HepG2 (cell line): ENCODE results near the gene ZBTB17. TPM values are rescaled to one million over a fixed set of nuclear protein-coding genes. Genes with fewer than 3 reads are reported as not detected.

Experiments used
- ATAC-seq: fragments of 200-7000 bp; cut with Tn5 transposase; 3 replicates; pipeline ENCODE4 v1.9.1; 2020; ENCODE audit warnings: mild to moderate bottlenecking, moderate library complexity
- BruUV-seq: library from RNA; stranded (reverse); fragments of 400-500 nt; replicated peaks from 2 replicates; lab custom pipeline; 2021; lab: Mats Ljungman, UMichigan
- CTCF ChIA-PET: fragments of 300-600 bp; formaldehyde crosslinking; extraction: SDS; loops from one replicate; lab custom pipeline; 2021; ENCODE audit warnings: low total read pairs, inconsistent platforms, low intra/inter-chr PET ratio; lab: Yijun Ruan, JAX
- POLR2A ChIA-PET: fragments of 350-600 bp; sonication (Branson Sonifier 250); formaldehyde crosslinking; loops from one replicate; lab custom pipeline; 2020; ENCODE audit warnings: antibody characterized with exemption, inconsistent platforms; lab: Yijun Ruan, JAX
- DNase-seq: peaks from one replicate; pipeline ENCODE4 v3.0.0-alpha.2; 2015; ENCODE audit warnings: low spot score
- FAIRE-seq: peaks from 3 replicates; lab custom pipeline; 2011; peaks lifted over from hg19 to GRCh38; lab: Jason Lieb, UNC
- H2AFZ ChIP-seq: one replicate; pipeline ENCODE4 v1.6.1; 2011; ENCODE audit warnings: low read length, inconsistent platforms
- H3K27ac ChIP-seq: fragments of 300-600 bp; 3 replicates; pipeline ENCODE4 v1.8.0; 2011; ENCODE audit warnings: mixed run types, mild to moderate bottlenecking, mixed read lengths, low read length, inconsistent platforms; ENCODE audit not compliant: insufficient read depth; ENCODE audit errors: extremely low read length
- H3K27me3 ChIP-seq, 2 experiments: fragments of 200-600 bp in 1 of 2; 2 replicates in 1 of 2; 3 replicates in 1 of 2; pipeline versions ENCODE4 v1.6.0 to v1.8.0; 2011; ENCODE audit warnings: low read length in 2 of 2, mild to moderate bottlenecking in 2 of 2, moderate library complexity in 2 of 2, inconsistent platforms in 1 of 2; ENCODE audit not compliant: insufficient read depth in 2 of 2, control insufficient read depth in 1 of 2
- H3K36me3 ChIP-seq, 2 experiments: fragments of 200-600 bp in 1 of 2; replicated peaks in 1 of 2; 2 replicates in 1 of 2; 3 replicates in 1 of 2; pipeline versions ENCODE4 v1.5.1 to v1.8.0; 2011; ENCODE audit warnings: low read length in 2 of 2, inconsistent platforms in 1 of 2; ENCODE audit not compliant: insufficient read depth in 2 of 2, control insufficient read depth in 1 of 2
- H3K4me1 ChIP-seq: 2 replicates; pipeline ENCODE4 v1.5.1; 2012; ENCODE audit warnings: low read length, inconsistent platforms; ENCODE audit not compliant: insufficient read depth
- H3K4me2 ChIP-seq: 2 replicates; pipeline ENCODE4 v1.6.0; 2011; ENCODE audit warnings: low read depth, low read length, inconsistent platforms
- H3K4me3 ChIP-seq, 3 experiments: fragments of 200-600 bp in 1 of 3; sonication (generic), shearing (Covaris generic) in 1 of 3; replicated peaks in 1 of 3; 2 replicates each; pipeline ENCODE4 v1.5.1; 2011 to 2016; ENCODE audit warnings: low read length in 3 of 3, inconsistent platforms in 2 of 3, low read depth in 2 of 3, mild to moderate bottlenecking in 2 of 3, control low read depth in 1 of 3, mixed read lengths in 1 of 3; ENCODE audit not compliant: insufficient read depth in 1 of 3
- H3K79me2 ChIP-seq: one replicate; pipeline ENCODE4 v1.6.1; 2011; ENCODE audit warnings: low read length, inconsistent platforms; ENCODE audit not compliant: insufficient read depth
- H3K9ac ChIP-seq: 2 replicates; pipeline ENCODE4 v1.6.0; 2011; ENCODE audit warnings: mild to moderate bottlenecking, low read depth, low read length, inconsistent platforms; ENCODE audit not compliant: insufficient read depth
- H3K9me3 ChIP-seq: 2 replicates; pipeline ENCODE4 v1.5.1; 2012; ENCODE audit warnings: mild to moderate bottlenecking, low read length
- H4K20me1 ChIP-seq: 2 replicates; pipeline ENCODE4 v1.6.0; 2011; ENCODE audit warnings: inconsistent platforms, mild to moderate bottlenecking, low read length, moderate library complexity; ENCODE audit not compliant: insufficient read depth
- ESRRA ChIP-seq: sonication (generic); formaldehyde crosslinking; IDR thresholded peaks from 2 replicates; pipeline ENCODE4 v1.5.1; 2020; ENCODE audit warnings: mild to moderate bottlenecking, low read depth, missing genetic modification reagents
- FOXJ3 ChIP-seq: sonication (generic); formaldehyde crosslinking; IDR thresholded peaks from 2 replicates; pipeline ENCODE4 v1.4.0; 2020; ENCODE audit warnings: missing genetic modification reagents, mild to moderate bottlenecking, borderline replicate concordance
- FOXK1 ChIP-seq: sonication (generic); formaldehyde crosslinking; IDR thresholded peaks from 2 replicates; pipeline ENCODE4 v1.4.0; 2020; ENCODE audit warnings: low read depth, missing genetic modification reagents, borderline replicate concordance
- ISX ChIP-seq: sonication (generic); formaldehyde crosslinking; conservative IDR thresholded peaks from 2 replicates; pipeline ENCODE4 v1.5.0; 2020; ENCODE audit warnings: missing genetic modification reagents
- MIXL1 ChIP-seq: IDR thresholded peaks from 2 replicates; pipeline ENCODE4 v1.6.1; 2016
- NPAS2 ChIP-seq: sonication (generic); formaldehyde crosslinking; IDR thresholded peaks from 2 replicates; pipeline ENCODE4 v1.8.0; 2022; ENCODE audit warnings: mild to moderate bottlenecking, missing genetic modification reagents, borderline replicate concordance
- SMAD1 ChIP-seq: sonication (generic); formaldehyde crosslinking; IDR thresholded peaks from 2 replicates; pipeline ENCODE4 v1.4.0; 2020; ENCODE audit warnings: missing genetic modification reagents, low read depth, mild to moderate bottlenecking, borderline replicate concordance
- SOX6 ChIP-seq, 2 experiments: fragments of 450-650 bp in 1 of 2; sonication (generic) in 1 of 2; formaldehyde crosslinking in 1 of 2; IDR thresholded peaks; 2 replicates each; pipeline versions ENCODE4 v1.4.0 to v1.6.1; 2017 to 2020; ENCODE audit warnings: antibody characterized with exemption in 1 of 2, mild to moderate bottlenecking in 1 of 2, missing genetic modification reagents in 1 of 2
- SP4 ChIP-seq: sonication (generic); formaldehyde crosslinking; IDR thresholded peaks from 2 replicates; pipeline ENCODE4 v1.8.1; 2023; ENCODE audit warnings: mild to moderate bottlenecking, missing genetic modification reagents
- STAG1 ChIP-seq: sonication (generic); formaldehyde crosslinking; IDR thresholded peaks from 2 replicates; pipeline ENCODE4 v1.4.0; 2020; ENCODE audit warnings: missing genetic modification reagents
- TIGD3 ChIP-seq: sonication (generic); formaldehyde crosslinking; IDR thresholded peaks from 2 replicates; pipeline ENCODE4 v1.5.1; 2020; ENCODE audit warnings: mild to moderate bottlenecking, missing genetic modification reagents, borderline replicate concordance
- ZKSCAN5 ChIP-seq: sonication (generic); formaldehyde crosslinking; IDR thresholded peaks from 2 replicates; pipeline ENCODE4 v1.5.1; 2020; ENCODE audit warnings: mild to moderate bottlenecking, missing genetic modification reagents
- ZNF101 ChIP-seq: sonication (generic); formaldehyde crosslinking; IDR thresholded peaks from 2 replicates; pipeline ENCODE4 v1.4.0; 2020; ENCODE audit warnings: mild to moderate bottlenecking, low read depth, missing genetic modification reagents, borderline replicate concordance
- ZNF776 ChIP-seq: sonication (generic); formaldehyde crosslinking; IDR thresholded peaks from 2 replicates; pipeline ENCODE4 v1.4.0; 2020; ENCODE audit warnings: mild to moderate bottlenecking, missing genetic modification reagents
- WGBS: methylation state at CpG from one replicate; pipeline ENCODE4 v1.1.6; 2017; ENCODE audit warnings: low lambda C conversion rate; 5-methylcytosine and 5-hydroxymethylcytosine counted together
- in situ Hi-C: cut with HindIII; loops from 2 replicates; pipeline ENCODE4 v1.10.0; 2017; ENCODE audit warnings: low pct_unique_long_range_greater_than_20kb; ENCODE audit not compliant: extremely low pct_ligation_motif_present
- intact Hi-C: fragments of 100-400 bp; cut with micrococcal nuclease; formaldehyde crosslinking; loops from one replicate; pipeline ENCODE4 v1.10.0; 2022; ENCODE audit not compliant: unreplicated experiment
- polyA plus RNA-seq, 8 experiments: library from polyadenylated mRNA; depleted of rRNA in 3 of 8; stranded (reverse) in 7 of 8; unstranded in 1 of 8; fragments of >200 nt; fragmentation: Illumina TruSeq in 4 of 8; extraction: Trizol in 4 of 8; gene quantifications; 2 replicates each; pipeline versions ENCODE4 v1.2.1 to v1.2.3, GENCODE V29; 2011 to 2016; ENCODE audit warnings: low read depth in 4 of 8, missing spikeins in 1 of 8, mixed read lengths in 1 of 8; ENCODE audit not compliant: insufficient read depth in 1 of 8
- total RNA-seq, 5 experiments: library from RNA; depleted of rRNA; stranded (reverse); fragments of >200 nt; fragmentation: Illumina TruSeq; extraction: Trizol; gene quantifications; 2 replicates each; pipeline ENCODE4 v1.2.3, GENCODE V29; 2016; ENCODE audit warnings: low read depth in 1 of 5
- TF ChIP-seq, protein P1 (sequence below): sonication (generic); formaldehyde crosslinking; IDR thresholded peaks from 2 replicates; pipeline ENCODE4 v1.4.0; 2020; ENCODE audit warnings: missing genetic modification reagents, borderline replicate concordance
- TF ChIP-seq, protein P2 (sequence below): sonication (generic); formaldehyde crosslinking; IDR thresholded peaks from 2 replicates; pipeline ENCODE4 v1.8.1; 2023; ENCODE audit warnings: mild to moderate bottlenecking, missing genetic modification reagents
- TF ChIP-seq, protein P3 (sequence below): sonication (generic); formaldehyde crosslinking; IDR thresholded peaks from 2 replicates; pipeline ENCODE4 v1.9.0; 2021; ENCODE audit warnings: missing genetic modification reagents, borderline replicate concordance

ZBTB17 gene
- total and polyA plus RNA-seq, 2 of the 13 experiments (the other 11 are each of a cell fraction or from before 2014, with no cell fraction given) = 16.7 to 17.0 TPM

- no peak for TF ChIP-seq TIGD3
- TF ChIP-seq, protein P1, sequence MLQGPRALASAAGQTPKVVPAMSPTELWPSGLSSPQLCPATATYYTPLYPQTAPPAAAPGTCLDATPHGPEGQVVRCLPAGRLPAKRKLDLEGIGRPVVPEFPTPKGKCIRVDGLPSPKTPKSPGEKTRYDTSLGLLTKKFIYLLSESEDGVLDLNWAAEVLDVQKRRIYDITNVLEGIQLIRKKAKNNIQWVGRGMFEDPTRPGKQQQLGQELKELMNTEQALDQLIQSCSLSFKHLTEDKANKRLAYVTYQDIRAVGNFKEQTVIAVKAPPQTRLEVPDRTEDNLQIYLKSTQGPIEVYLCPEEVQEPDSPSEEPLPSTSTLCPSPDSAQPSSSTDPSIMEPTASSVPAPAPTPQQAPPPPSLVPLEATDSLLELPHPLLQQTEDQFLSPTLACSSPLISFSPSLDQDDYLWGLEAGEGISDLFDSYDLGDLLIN (CRISPR knock-in tag) = no peak
- no peak for TF ChIP-seq ZNF101 (CRISPR knock-in tag)
- peak; percentile 45 for TF ChIP-seq STAG1
- TF ChIP-seq MIXL1 (CRISPR knock-in tag) = no peak
- no peak for TF ChIP-seq SMAD1 (CRISPR knock-in tag)
- TF ChIP-seq, all 625 proteins: peak for 2
These were observed 17.1 kb downstream of the ZBTB17 start (continued) for GRCh38 chr1:15958793-15959192.

GRCh38 chr1:15958111-15958510 lies 17.8 kb downstream of the ZBTB17 start:
- H3K27me3 ChIP-seq = no peaks in the 10 kb centered on the region
- peaks cover 2 to 8% of the 10 kb centered on the region in 2 experiments; a peak in 2 of 5 replicates for H3K36me3 ChIP-seq
- no peak for DNase-seq
- BruUV-seq = no TSS peak
- no peaks in the 10 kb centered on the region for H3K4me1 ChIP-seq
- 88% methylated on average over 5 of the region's 5 CpGs for WGBS
- H3K9ac ChIP-seq = no peak overlapping the region
- ChIA-PET POLR2A (no interaction called here), CTCF (interaction anchor here (1.5 kb wide), 1 partner anchor 36 kb away, joined by 5 read pairs; no protein-coding TSS in a partner anchor)
- no peak overlapping the region for H2AFZ ChIP-seq
- H3K4me3 ChIP-seq = no peak overlapping the region
- no peak for ATAC-seq
- H3K4me2 ChIP-seq = no peak overlapping the region
- H4K20me1 ChIP-seq = peaks cover 5% of the 10 kb centered on the region; the same call in 1 of the 2 replicates
- in situ Hi-C loops (no loop called here), intact Hi-C loops (loop anchor here (2.0 kb wide), 1 partner anchor 37 kb away; no protein-coding TSS in a partner anchor)
- no peak for FAIRE-seq
- H3K27ac ChIP-seq = no peak overlapping the region
- no peaks in the 10 kb centered on the region for H3K9me3 ChIP-seq
- H3K79me2 ChIP-seq = peaks cover 11% of the 10 kb centered on the region
- TF ChIP-seq ZNF776 = no peak
- TF ChIP-seq ESRRA (CRISPR knock-in tag) = no peak
- TF ChIP-seq SP4 = no peak
- TF ChIP-seq, protein P2, sequence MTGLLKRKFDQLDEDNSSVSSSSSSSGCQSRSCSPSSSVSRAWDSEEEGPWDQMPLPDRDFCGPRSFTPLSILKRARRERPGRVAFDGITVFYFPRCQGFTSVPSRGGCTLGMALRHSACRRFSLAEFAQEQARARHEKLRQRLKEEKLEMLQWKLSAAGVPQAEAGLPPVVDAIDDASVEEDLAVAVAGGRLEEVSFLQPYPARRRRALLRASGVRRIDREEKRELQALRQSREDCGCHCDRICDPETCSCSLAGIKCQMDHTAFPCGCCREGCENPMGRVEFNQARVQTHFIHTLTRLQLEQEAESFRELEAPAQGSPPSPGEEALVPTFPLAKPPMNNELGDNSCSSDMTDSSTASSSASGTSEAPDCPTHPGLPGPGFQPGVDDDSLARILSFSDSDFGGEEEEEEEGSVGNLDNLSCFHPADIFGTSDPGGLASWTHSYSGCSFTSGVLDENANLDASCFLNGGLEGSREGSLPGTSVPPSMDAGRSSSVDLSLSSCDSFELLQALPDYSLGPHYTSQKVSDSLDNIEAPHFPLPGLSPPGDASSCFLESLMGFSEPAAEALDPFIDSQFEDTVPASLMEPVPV (CRISPR knock-in tag) = no peak
- TF ChIP-seq, protein P3, sequence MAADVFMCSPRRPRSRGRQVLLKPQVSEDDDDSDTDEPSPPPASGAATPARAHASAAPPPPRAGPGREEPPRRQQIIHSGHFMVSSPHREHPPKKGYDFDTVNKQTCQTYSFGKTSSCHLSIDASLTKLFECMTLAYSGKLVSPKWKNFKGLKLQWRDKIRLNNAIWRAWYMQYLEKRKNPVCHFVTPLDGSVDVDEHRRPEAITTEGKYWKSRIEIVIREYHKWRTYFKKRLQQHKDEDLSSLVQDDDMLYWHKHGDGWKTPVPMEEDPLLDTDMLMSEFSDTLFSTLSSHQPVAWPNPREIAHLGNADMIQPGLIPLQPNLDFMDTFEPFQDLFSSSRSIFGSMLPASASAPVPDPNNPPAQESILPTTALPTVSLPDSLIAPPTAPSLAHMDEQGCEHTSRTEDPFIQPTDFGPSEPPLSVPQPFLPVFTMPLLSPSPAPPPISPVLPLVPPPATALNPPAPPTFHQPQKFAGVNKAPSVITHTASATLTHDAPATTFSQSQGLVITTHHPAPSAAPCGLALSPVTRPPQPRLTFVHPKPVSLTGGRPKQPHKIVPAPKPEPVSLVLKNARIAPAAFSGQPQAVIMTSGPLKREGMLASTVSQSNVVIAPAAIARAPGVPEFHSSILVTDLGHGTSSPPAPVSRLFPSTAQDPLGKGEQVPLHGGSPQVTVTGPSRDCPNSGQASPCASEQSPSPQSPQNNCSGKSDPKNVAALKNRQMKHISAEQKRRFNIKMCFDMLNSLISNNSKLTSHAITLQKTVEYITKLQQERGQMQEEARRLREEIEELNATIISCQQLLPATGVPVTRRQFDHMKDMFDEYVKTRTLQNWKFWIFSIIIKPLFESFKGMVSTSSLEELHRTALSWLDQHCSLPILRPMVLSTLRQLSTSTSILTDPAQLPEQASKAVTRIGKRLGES (CRISPR knock-in tag) = no peak
- no peak for TF ChIP-seq FOXJ3
- no peak for TF ChIP-seq SOX6 (IDR thresholded peaks at IDR 0.05)
- TF ChIP-seq SOX6 (CRISPR knock-in tag; IDR thresholded peaks at IDR 0.05) = no peak
- no peak for TF ChIP-seq ISX (CRISPR knock-in tag)
- TF ChIP-seq NPAS2 = no peak
- TF ChIP-seq FOXK1 (CRISPR knock-in tag) = no peak
- no peak for TF ChIP-seq ZKSCAN5 (CRISPR knock-in tag)
